NCI-H1436 (cell line): ENCODE measurements around the gene LASP1.

ENCODE experiments used
- DNase-seq: peaks from one replicate; lab custom pipeline; 2025; lab: John Stamatoyannopoulos, UW

Gene LASP1

GRCh38 chr17:38868817-38869525 lies 887 bp upstream of the LASP1 start:
- peak; percentile 80 for DNase-seq

- peak; percentile 48 for DNase-seq
Measured at GRCh38 chr17:38870259-38871165, 654 bp downstream of the LASP1 start.

- no peak for DNase-seq
Measured at GRCh38 chr17:38871247-38872015, 1.6 kb downstream of the LASP1 start.

- no peak for DNase-seq
Measured at GRCh38 chr17:38872027-38872511, 2.2 kb downstream of the LASP1 start.

- peak; percentile 8 for DNase-seq
Measured at GRCh38 chr17:38872671-38873385, 3.0 kb downstream of the LASP1 start.

GRCh38 chr17:38873640-38874380 lies 4.0 kb downstream of the LASP1 start:
- DNase-seq: no peak

GRCh38 chr17:38874505-38875400 lies 4.9 kb downstream of the LASP1 start:
- no peak for DNase-seq

- no peak for DNase-seq
Measured at GRCh38 chr17:38875477-38876075, 5.7 kb downstream of the LASP1 start.

GRCh38 chr17:38877130-38877851 lies 7.4 kb downstream of the LASP1 start:
- peak; percentile 78 for DNase-seq

GRCh38 chr17:38879878-38880665 lies 10.2 kb downstream of the LASP1 start:
- no peak for DNase-seq

- no peak for DNase-seq
Measured at GRCh38 chr17:38881600-38882191, 11.8 kb downstream of the LASP1 start.

GRCh38 chr17:38882870-38883269 lies 13.0 kb downstream of the LASP1 start:
- DNase-seq: no peak

GRCh38 chr17:38883592-38884526 lies 14.0 kb downstream of the LASP1 start:
- DNase-seq: no peak

GRCh38 chr17:38885044-38885727 lies 15.3 kb downstream of the LASP1 start:
- DNase-seq: no peak

GRCh38 chr17:38885728-38886642 lies 16.1 kb downstream of the LASP1 start:
- no peak for DNase-seq
